ENCODE data around the gene RPP38.

The RPP38 gene

DNA sequence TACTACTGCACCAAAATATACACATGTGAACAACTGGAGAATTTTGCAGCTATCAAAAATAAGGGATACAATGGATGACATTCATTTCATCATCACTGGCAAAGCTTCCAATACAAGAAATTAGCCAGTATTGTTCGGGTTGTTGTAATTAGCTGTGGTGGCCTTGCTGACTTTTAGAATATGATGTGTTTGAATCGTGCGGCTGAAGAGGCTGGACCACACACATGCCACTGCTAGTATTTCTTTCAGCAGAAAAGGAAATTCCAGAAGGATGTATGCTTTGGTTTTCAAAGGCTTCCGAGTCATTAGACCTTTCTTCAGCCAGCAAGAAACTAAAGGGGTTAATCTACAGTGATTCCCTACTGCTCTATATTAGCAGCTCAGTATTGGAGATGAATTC, 16.6 kb downstream of the RPP38 start:
- Histone ChIP-seq H3K27ac (ENCODE audit: low read depth, low read length) (no peak overlapping the region), H3K9me2 (replicated peaks; ENCODE audit: insufficient read depth, low read length) (no peaks in the 10 kb centered on the region), H3K79me2 (ENCODE audit: insufficient read depth, low read length) (no peaks in the 10 kb centered on the region), H3K9ac (ENCODE audit: low read length) (no peak overlapping the region), H2AFZ (ENCODE audit: low read depth, low read length, severe bottlenecking) (no peak overlapping the region), H3F3A (ENCODE audit: insufficient read depth) (no peaks in the 10 kb centered on the region), H4K20me1 (ENCODE audit: low read depth, low read length) (no peaks in the 10 kb centered on the region), H3K4me2 (ENCODE audit: low read depth, low read length, poor library complexity, severe bottlenecking) (no peak overlapping the region), H3K9me3 (ENCODE audit: insufficient read depth, low read length) (no peaks in the 10 kb centered on the region), H3K27me3 (ENCODE audit: low read length) (no peaks in the 10 kb centered on the region), H3K36me3 (ENCODE audit: low read length) (no peaks in the 10 kb centered on the region), H3K4me3 (ENCODE audit: insufficient read depth, low read length, poor library complexity, severe bottlenecking) (no peak overlapping the region)
- TF ChIP-seq EZH2phosphoT487 (conservative IDR thresholded peaks at IDR 0.05; ENCODE audit: low read length), result no peak
- TF ChIP-seq, protein P1, sequence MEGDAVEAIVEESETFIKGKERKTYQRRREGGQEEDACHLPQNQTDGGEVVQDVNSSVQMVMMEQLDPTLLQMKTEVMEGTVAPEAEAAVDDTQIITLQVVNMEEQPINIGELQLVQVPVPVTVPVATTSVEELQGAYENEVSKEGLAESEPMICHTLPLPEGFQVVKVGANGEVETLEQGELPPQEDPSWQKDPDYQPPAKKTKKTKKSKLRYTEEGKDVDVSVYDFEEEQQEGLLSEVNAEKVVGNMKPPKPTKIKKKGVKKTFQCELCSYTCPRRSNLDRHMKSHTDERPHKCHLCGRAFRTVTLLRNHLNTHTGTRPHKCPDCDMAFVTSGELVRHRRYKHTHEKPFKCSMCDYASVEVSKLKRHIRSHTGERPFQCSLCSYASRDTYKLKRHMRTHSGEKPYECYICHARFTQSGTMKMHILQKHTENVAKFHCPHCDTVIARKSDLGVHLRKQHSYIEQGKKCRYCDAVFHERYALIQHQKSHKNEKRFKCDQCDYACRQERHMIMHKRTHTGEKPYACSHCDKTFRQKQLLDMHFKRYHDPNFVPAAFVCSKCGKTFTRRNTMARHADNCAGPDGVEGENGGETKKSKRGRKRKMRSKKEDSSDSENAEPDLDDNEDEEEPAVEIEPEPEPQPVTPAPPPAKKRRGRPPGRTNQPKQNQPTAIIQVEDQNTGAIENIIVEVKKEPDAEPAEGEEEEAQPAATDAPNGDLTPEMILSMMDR (IDR thresholded peaks at IDR 0.05; ENCODE audit: insufficient read depth, low read length, poor library complexity, severe bottlenecking), result no peak

DNA sequence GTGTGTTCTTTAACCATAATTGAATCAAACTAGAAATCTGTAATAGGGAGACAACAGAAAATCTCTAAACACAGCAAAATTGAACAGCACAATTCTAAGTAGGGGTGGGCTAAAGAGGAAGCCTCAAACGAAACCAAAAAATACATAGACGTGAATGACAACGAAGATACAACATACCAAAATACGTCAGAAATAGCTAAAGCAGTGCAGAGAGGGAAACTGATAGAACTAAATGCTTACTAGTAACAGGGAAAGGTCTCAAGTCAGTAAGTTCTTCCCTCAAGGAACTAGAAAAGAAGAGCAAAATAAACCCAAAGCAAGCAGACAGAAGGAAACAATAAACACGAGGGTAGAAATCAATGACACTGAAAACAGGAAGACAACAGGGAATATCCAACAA, 19.1 kb downstream of the RPP38 start:
- Histone ChIP-seq H3K36me3 (ENCODE audit: low read length) (no peaks in the 10 kb centered on the region), H3K79me2 (ENCODE audit: insufficient read depth, low read length) (no peaks in the 10 kb centered on the region), H4K20me1 (ENCODE audit: low read depth, low read length) (no peaks in the 10 kb centered on the region), H3K9me3 (ENCODE audit: insufficient read depth, low read length) (no peaks in the 10 kb centered on the region), H3K9ac (ENCODE audit: low read length) (no peak overlapping the region), H3K4me3 (ENCODE audit: insufficient read depth, low read length, poor library complexity, severe bottlenecking) (no peak overlapping the region), H3K27me3 (ENCODE audit: low read length) (no peaks in the 10 kb centered on the region), H3K27ac (ENCODE audit: low read depth, low read length) (no peak overlapping the region), H2AFZ (ENCODE audit: low read depth, low read length, severe bottlenecking) (no peak overlapping the region), H3K9me2 (replicated peaks; ENCODE audit: insufficient read depth, low read length) (no peaks in the 10 kb centered on the region), H3F3A (ENCODE audit: insufficient read depth) (no peaks in the 10 kb centered on the region), H3K4me2 (ENCODE audit: low read depth, low read length, poor library complexity, severe bottlenecking) (no peak overlapping the region)
- TF ChIP-seq EZH2phosphoT487 (conservative IDR thresholded peaks at IDR 0.05; ENCODE audit: low read length), result no peak
- TF ChIP-seq, protein P1 (IDR thresholded peaks at IDR 0.05; ENCODE audit: insufficient read depth, low read length, poor library complexity, severe bottlenecking), result no peak

DNA sequence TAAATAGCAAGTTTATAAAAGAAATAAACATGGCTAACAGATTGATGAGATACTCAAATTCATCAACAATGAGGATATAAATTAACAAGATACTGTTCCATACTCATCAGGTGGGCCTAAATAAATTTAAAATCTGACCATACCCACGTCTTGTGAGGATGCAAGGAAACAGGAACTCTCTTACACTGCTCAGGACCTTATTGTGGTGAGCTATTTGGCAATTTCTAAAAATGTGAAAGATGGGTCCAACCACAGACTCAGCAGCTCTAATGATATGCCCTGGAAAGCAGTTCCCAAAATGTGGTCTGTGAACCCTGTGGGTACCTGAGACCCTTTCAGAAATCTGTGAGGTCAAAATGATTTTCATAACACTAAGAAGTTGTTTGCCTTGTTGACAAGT, 21.5 kb downstream of the RPP38 start:
- H3K27ac ChIP-seq (ENCODE audit: low read depth, low read length), result no peak overlapping the region
- H3K4me3 ChIP-seq (ENCODE audit: insufficient read depth, low read length, poor library complexity, severe bottlenecking), result no peak overlapping the region
- H3K36me3 ChIP-seq (ENCODE audit: low read length), result no peaks in the 10 kb centered on the region
- H3K79me2 ChIP-seq (ENCODE audit: insufficient read depth, low read length), result no peaks in the 10 kb centered on the region
- no peak overlapping the region for H3K4me2 ChIP-seq (ENCODE audit: low read depth, low read length, poor library complexity, severe bottlenecking)
- TF ChIP-seq, protein P1 (IDR thresholded peaks at IDR 0.05; ENCODE audit: insufficient read depth, low read length, poor library complexity, severe bottlenecking), result no peak
- no peak for TF ChIP-seq EZH2phosphoT487 (conservative IDR thresholded peaks at IDR 0.05; ENCODE audit: low read length)
- H3F3A ChIP-seq (ENCODE audit: insufficient read depth), result no peaks in the 10 kb centered on the region
- no peaks in the 10 kb centered on the region for H3K27me3 ChIP-seq (ENCODE audit: low read length)
- no peak overlapping the region for H2AFZ ChIP-seq (ENCODE audit: low read depth, low read length, severe bottlenecking)
- no peaks in the 10 kb centered on the region for H3K9me2 ChIP-seq (replicated peaks; ENCODE audit: insufficient read depth, low read length)
- H3K9me3 ChIP-seq (ENCODE audit: insufficient read depth, low read length), result no peaks in the 10 kb centered on the region
- no peak overlapping the region for H3K9ac ChIP-seq (ENCODE audit: low read length)
- H4K20me1 ChIP-seq (ENCODE audit: low read depth, low read length), result no peaks in the 10 kb centered on the region
